ENCODE measurements around the gene TEPSIN. TPM values are rescaled to one million over a fixed set of nuclear protein-coding genes. Genes with fewer than 3 reads are reported as not detected.

TEPSIN gene
- total RNA-seq, 4 donors from 2014 or later = 43.0 to 94.5 (median 55.3) TPM

GRCh38 chr17:81186203-81186602, 52.7 kb downstream of the TEPSIN start:
- H3K4me3 ChIP-seq = no peak overlapping the region
- H3K4me1 ChIP-seq = no peaks in the 10 kb centered on the region
- H3K9me3 ChIP-seq = no peaks in the 10 kb centered on the region
- H3K27ac ChIP-seq = no peak overlapping the region
- peaks cover 16% of the 10 kb centered on the region for H3K27me3 ChIP-seq
- no peak for TF ChIP-seq EP300 (IDR thresholded peaks at IDR 0.05)
- TF ChIP-seq CTCF (IDR thresholded peaks at IDR 0.05) = no peak
- no peak for TF ChIP-seq POLR2AphosphoS5 (IDR thresholded peaks at IDR 0.05)
- no peak for TF ChIP-seq POLR2A (IDR thresholded peaks at IDR 0.05)
- WGBS = no CpG with 5 or more reads among the region's 7 CpGs
- peaks cover 13% of the 10 kb centered on the region for H3K36me3 ChIP-seq
- no peak for DNase-seq (ENCODE audit: low spot score in 2 of 2)

GRCh38 chr17:81184555-81184954, 54.3 kb downstream of the TEPSIN start:
- no peaks in the 10 kb centered on the region for H3K9me3 ChIP-seq
- H3K27me3 ChIP-seq = peaks cover 16% of the 10 kb centered on the region

GRCh38 chr17:81183807-81184206, 55.0 kb downstream of the TEPSIN start:
- Histone ChIP-seq H3K27me3 (peaks cover 16% of the 10 kb centered on the region), H3K27ac (no peak overlapping the region), H3K4me3 (no peak overlapping the region), H3K36me3 (no peaks in the 10 kb centered on the region), H3K4me1 (no peaks in the 10 kb centered on the region), H3K9me3 (no peaks in the 10 kb centered on the region)
- no peak for TF ChIP-seq CTCF (IDR thresholded peaks at IDR 0.05)
- TF ChIP-seq POLR2AphosphoS5 (IDR thresholded peaks at IDR 0.05) = no peak
- TF ChIP-seq POLR2A (IDR thresholded peaks at IDR 0.05) = no peak
- TF ChIP-seq EP300 (IDR thresholded peaks at IDR 0.05) = no peak
- WGBS = 93% methylated on average over 3 of the region's 11 CpGs
- no peak for DNase-seq (ENCODE audit: low spot score in 2 of 2)

More at GRCh38 chr17:81184555-81184954, 54.3 kb downstream of the TEPSIN start:
- no peak for DNase-seq (ENCODE audit: low spot score in 2 of 2)
- H3K36me3 ChIP-seq = peaks cover 6% of the 10 kb centered on the region
- H3K4me3 ChIP-seq = no peak overlapping the region
- no peaks in the 10 kb centered on the region for H3K4me1 ChIP-seq
- no peak overlapping the region for H3K27ac ChIP-seq
- WGBS = 58% methylated on average over 5 of the region's 15 CpGs
- TF ChIP-seq POLR2A (IDR thresholded peaks at IDR 0.05) (no peak), CTCF (IDR thresholded peaks at IDR 0.05) (no peak), POLR2AphosphoS5 (IDR thresholded peaks at IDR 0.05) (no peak), EP300 (IDR thresholded peaks at IDR 0.05) (no peak)

GRCh38 chr17:81183316-81183715, 55.5 kb downstream of the TEPSIN start:
- Histone ChIP-seq H3K36me3 (no peaks in the 10 kb centered on the region), H3K4me1 (no peaks in the 10 kb centered on the region), H3K9me3 (no peaks in the 10 kb centered on the region), H3K4me3 (no peak overlapping the region), H3K27me3 (peaks cover 16% of the 10 kb centered on the region), H3K27ac (no peak overlapping the region)
- DNase-seq (ENCODE audit: low spot score in 2 of 2) = no peak
- 91% methylated on average over 4 of the region's 10 CpGs for WGBS
- no peak for TF ChIP-seq POLR2A (IDR thresholded peaks at IDR 0.05)
- no peak for TF ChIP-seq POLR2AphosphoS5 (IDR thresholded peaks at IDR 0.05)
- TF ChIP-seq EP300 (IDR thresholded peaks at IDR 0.05) = no peak
- TF ChIP-seq CTCF (IDR thresholded peaks at IDR 0.05) = no peak

- peaks cover 16% of the 10 kb centered on the region for H3K27me3 ChIP-seq
- H3K4me1 ChIP-seq = no peaks in the 10 kb centered on the region
- H3K36me3 ChIP-seq = no peaks in the 10 kb centered on the region
- H3K27ac ChIP-seq = no peak overlapping the region
- DNase-seq (ENCODE audit: low spot score in 2 of 2) = no peak
- 68% methylated on average over 5 of the region's 5 CpGs for whole genome bisulfite sequencing
- TF ChIP-seq EP300 (IDR thresholded peaks at IDR 0.05) = no peak
- TF ChIP-seq CTCF (IDR thresholded peaks at IDR 0.05) = no peak
- TF ChIP-seq POLR2AphosphoS5 (IDR thresholded peaks at IDR 0.05) = no peak
- TF ChIP-seq POLR2A (IDR thresholded peaks at IDR 0.05) = no peak
- no peak overlapping the region for H3K4me3 ChIP-seq
- H3K9me3 ChIP-seq = no peaks in the 10 kb centered on the region
Observed at GRCh38 chr17:81182596-81182995, 56.3 kb downstream of the TEPSIN start.
